B cell (primary cell): Measurements from ENCODE around the gene KMT2A. TPM values are rescaled to one million over a fixed set of nuclear protein-coding genes. Genes with fewer than 3 reads are reported as not detected.
A peak's percentile ranks its signal among the peaks of the same experiment; 100 is the strongest.

Experiments used
- ATAC-seq: fragments of 200-7000 bp; cut with Tn5 transposase; one replicate; pipeline ENCODE4 v1.10.0; 2021; ENCODE audit warnings: low read depth, mild to moderate bottlenecking, moderate number of reproducible peaks, moderate library complexity
- CTCF ChIA-PET: fragments of 350-600 bp; sonication (Branson Sonifier 250); formaldehyde crosslinking; loops from one replicate; lab custom pipeline; 2021; ENCODE audit warnings: antibody characterized with exemption, inconsistent platforms; lab: Charles Lee
- POLR2A ChIA-PET: fragments of 350-600 bp; sonication (Branson Sonifier 250); formaldehyde crosslinking; loops from one replicate; lab custom pipeline; 2021; ENCODE audit warnings: antibody characterized with exemption; lab: Charles Lee
- DNase-seq: peaks from one replicate; pipeline ENCODE4 v3.0.0; 2013
- H2AFZ ChIP-seq: 2 replicates; pipeline ENCODE4 v1.6.1; 2012; ENCODE audit warnings: mild to moderate bottlenecking, low read depth, low read length; ENCODE audit not compliant: insufficient read depth, poor library complexity, severe bottlenecking
- H3K27ac ChIP-seq, 2 donors: 1 replicate in 1 of 2; 2 replicates in 1 of 2; pipeline ENCODE4 v1.5.1; 2012 to 2013; ENCODE audit warnings: low read length in 2 of 2, mild to moderate bottlenecking in 2 of 2, moderate library complexity in 1 of 2
- H3K27me3 ChIP-seq, 4 experiments: fragments of 200-600 bp in 1 of 4; sonication (generic) in 1 of 4; replicated peaks in 1 of 4; 1 replicate in 2 of 4; 2 replicates in 2 of 4; pipeline versions ENCODE4 v1.6.1 to v1.7.0; 2013 to 2016; ENCODE audit warnings: low read length in 3 of 4, mild to moderate bottlenecking in 2 of 4, mixed read lengths in 1 of 4, moderate library complexity in 1 of 4; ENCODE audit not compliant: insufficient read depth in 4 of 4, control insufficient read depth in 3 of 4; ENCODE audit errors: control extremely low read depth in 1 of 4
- H3K36me3 ChIP-seq, 2 experiments: replicated peaks in 1 of 2; 1 replicate in 1 of 2; 2 replicates in 1 of 2; pipeline versions ENCODE4 v1.6.1 to v1.7.1; 2013; ENCODE audit warnings: low read length in 1 of 2; ENCODE audit not compliant: insufficient read depth in 2 of 2, control insufficient read depth in 1 of 2; ENCODE audit errors: control extremely low read depth in 1 of 2, extremely low read depth in 1 of 2
- H3K4me1 ChIP-seq, 2 donors: fragments of 200-600 bp in 1 of 2; sonication (generic) in 1 of 2; 1 replicate in 1 of 2; 2 replicates in 1 of 2; pipeline versions ENCODE4 v1.5.1 to v1.6.1; 2013 to 2017; ENCODE audit warnings: low read length in 2 of 2; ENCODE audit not compliant: control insufficient read depth in 2 of 2, insufficient read depth in 2 of 2
- H3K4me2 ChIP-seq: replicated peaks from 2 replicates; pipeline ENCODE3; 2012; ENCODE audit warnings: mild to moderate bottlenecking, low read depth, low read length; ENCODE audit not compliant: poor library complexity, severe bottlenecking
- H3K4me3 ChIP-seq, 5 experiments: fragments of 200-600 bp in 1 of 5; sonication (generic) in 1 of 5; 1 replicate in 3 of 5; 2 replicates in 2 of 5; pipeline versions ENCODE4 v1.5.1 to v1.7.0; 2011 to 2016; ENCODE audit warnings: low read length in 4 of 5, mild to moderate bottlenecking in 4 of 5, low read depth in 2 of 5, control low read depth in 1 of 5, moderate library complexity in 1 of 5; ENCODE audit not compliant: insufficient read depth in 1 of 5; ENCODE audit errors: control extremely low read depth in 1 of 5, extremely low read depth in 1 of 5
- H3K79me2 ChIP-seq: fragments of 200-600 bp; sonication (generic); one replicate; pipeline ENCODE4 v1.6.0; 2016; ENCODE audit warnings: low read length; ENCODE audit not compliant: control insufficient read depth, insufficient read depth
- H3K9ac ChIP-seq: fragments of 200-600 bp; sonication (generic); 2 replicates; pipeline ENCODE4 v1.6.1; 2017; ENCODE audit warnings: mild to moderate bottlenecking, low read length, moderate library complexity
- H3K9me3 ChIP-seq, 3 donors: one replicate each; pipeline versions ENCODE4 v1.6.1 to v1.7.1; 2013; ENCODE audit warnings: low read length in 2 of 3; ENCODE audit not compliant: control insufficient read depth in 2 of 3, insufficient read depth in 1 of 3; ENCODE audit errors: control extremely low read depth in 1 of 3
- H4K20me1 ChIP-seq: 2 replicates; pipeline ENCODE4 v1.6.0; 2012; ENCODE audit warnings: mild to moderate bottlenecking, low read length; ENCODE audit not compliant: insufficient read depth, control insufficient read depth, poor library complexity, severe bottlenecking
- H3K27ac Mint-ChIP-seq: one replicate; pipeline ENCODE4 v1.8.0; 2021; ENCODE audit warnings: mixed read lengths
- H3K27me3 Mint-ChIP-seq: one replicate; pipeline ENCODE4 v1.8.0; 2021; ENCODE audit warnings: mixed read lengths
- H3K4me1 Mint-ChIP-seq: one replicate; pipeline ENCODE4 v1.8.0; 2021; ENCODE audit warnings: mixed read lengths
- H3K4me3 Mint-ChIP-seq: one replicate; pipeline ENCODE4 v1.8.0; 2021; ENCODE audit warnings: mixed read lengths
- H3K9me3 Mint-ChIP-seq: one replicate; pipeline ENCODE4 v1.8.0; 2022; ENCODE audit warnings: mixed read lengths; ENCODE audit not compliant: insufficient read depth
- CTCF ChIP-seq: fragments of 200-600 bp; IDR thresholded peaks from one replicate; pipeline ENCODE4 v1.8.0; 2022; ENCODE audit warnings: antibody characterized with exemption, mild to moderate bottlenecking
- EZH2 ChIP-seq: IDR thresholded peaks from 2 replicates; pipeline ENCODE4 v1.6.1; 2012; ENCODE audit warnings: borderline replicate concordance, low read depth, mild to moderate bottlenecking, moderate library complexity, low read length; ENCODE audit not compliant: insufficient read depth, poor library complexity, severe bottlenecking
- WGBS: methylation state at CpG from one replicate; pipeline ENCODE4 v1.1.5; 2013; ENCODE audit warnings: missing lambda C conversion rate; ENCODE audit not compliant: insufficient coverage; 5-methylcytosine and 5-hydroxymethylcytosine counted together
- intact Hi-C: fragments of 100-400 bp; cut with micrococcal nuclease; formaldehyde crosslinking; loops from one replicate; pipeline ENCODE4 v1.10.0; 2022
- polyA plus RNA-seq: library from polyadenylated mRNA; depleted of rRNA; stranded (reverse); fragments of >200 nt; gene quantifications from 2 replicates; pipeline ENCODE4 v1.2.3, GENCODE V29; 2012
- total RNA-seq, 2 donors: library from RNA; stranded (reverse); fragments of 120-200 nt in 1 of 2; gene quantifications; 1 replicate in 1 of 2; 2 replicates in 1 of 2; pipeline versions ENCODE4 v1.2.3 to v1.2.4, GENCODE V29; 2013 to 2022

The KMT2A gene
- total and polyA plus RNA-seq, 2 donors (not counting 1 experiment from before 2014, with no cell fraction given), result 32.1 to 175 TPM

DNA sequence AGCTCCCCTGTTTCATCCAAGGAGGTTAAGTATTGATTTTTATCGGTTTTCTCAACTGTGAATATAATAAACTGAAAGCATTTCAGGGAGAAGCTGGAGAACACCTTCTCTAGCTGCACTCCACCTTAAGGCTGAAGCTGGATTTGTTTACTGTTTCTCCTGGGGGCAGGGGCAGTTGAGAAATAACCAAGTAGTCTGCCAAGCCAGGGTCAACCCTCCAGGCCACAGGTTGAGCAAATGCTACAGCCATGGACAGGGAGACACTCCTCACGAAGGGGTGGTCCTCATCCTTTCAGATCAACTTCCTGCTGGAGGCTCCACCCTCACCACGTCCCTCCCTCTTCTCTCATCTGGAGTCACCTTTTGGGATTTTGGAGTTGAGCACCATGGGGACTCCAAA is 90.8 kb downstream of the KMT2A start, which contains the start of gene TTC36:
Gene TTC36, plus strand, starts transcription at position 366 of the 400 bp plus-strand sequence. Its CDS starts 21 bp downstream, at position 387.
- Histone ChIP-seq H3K4me2 (no peak within 1 kb of the TSS), H2AFZ (no peak within 1 kb of the TSS), H4K20me1 (no peaks in the 10 kb centered on the region), H3K4me3 (no peak within 1 kb of the TSS), H3K9me3 (no peaks in the 10 kb centered on the region), H3K4me1 (peaks cover 14 to 21% of the 10 kb centered on the region in 2 donors), H3K9ac (no peak within 1 kb of the TSS), H3K27ac (no peak within 1 kb of the TSS), H3K36me3 (peaks cover 1 to 19% of the 10 kb centered on the region in 2 experiments), H3K79me2 (no peaks in the 10 kb centered on the region), H3K27me3 (no peaks in the 10 kb centered on the region)
- CTCF ChIA-PET, result no interaction called here
- Mint-ChIP-seq H3K27ac (peak within 1 kb of the TSS; percentile 15), H3K27me3 (no peaks in the 10 kb centered on the region), H3K4me3 (peak within 1 kb of the TSS; percentile 23), H3K4me1 (peaks cover 28% of the 10 kb centered on the region), H3K9me3 (no peaks in the 10 kb centered on the region)
- WGBS, result 82% methylated on average over 2 of the region's 3 CpGs
- TF ChIP-seq EZH2 (no peak), CTCF (no peak)
- DNase-seq (no peak), ATAC-seq (no peak)
- intact Hi-C loops, result no loop called here
- POLR2A ChIA-PET, result no interaction called here

DNA sequence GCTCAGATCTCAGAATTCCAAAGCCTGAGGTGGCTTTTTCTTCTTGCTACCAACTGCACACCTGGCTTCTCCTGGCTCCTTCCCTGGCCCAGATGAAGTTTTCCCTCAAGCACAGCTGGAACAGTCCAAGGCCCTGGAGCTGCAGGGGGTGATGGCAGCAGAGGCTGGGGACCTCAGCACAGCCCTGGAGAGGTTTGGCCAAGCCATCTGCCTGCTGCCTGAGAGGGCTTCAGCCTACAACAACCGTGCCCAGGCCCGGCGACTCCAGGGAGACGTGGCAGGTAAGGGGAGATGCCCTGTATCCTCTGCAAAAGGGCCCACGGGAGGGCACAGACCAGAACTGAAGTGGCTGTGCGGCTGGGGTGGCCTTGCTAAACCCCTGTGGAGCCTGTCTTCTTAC is 92.2 kb downstream of the KMT2A start:
- intact Hi-C loops, result no loop called here
- POLR2A ChIA-PET, result no interaction called here

More for the DNA sequence above, 92.2 kb downstream of the KMT2A start:
- no peak overlapping the region for H3K4me3 Mint-ChIP-seq
- no peaks in the 10 kb centered on the region for H3K9me3 Mint-ChIP-seq
- Histone ChIP-seq H3K79me2 (no peaks in the 10 kb centered on the region), H2AFZ (no peak overlapping the region), H3K4me2 (no peak overlapping the region), H3K36me3 (peaks cover 0 to 5% of the 10 kb centered on the region in 2 experiments), H3K27me3 (no peaks in the 10 kb centered on the region), H4K20me1 (no peaks in the 10 kb centered on the region), H3K9ac (no peak overlapping the region), H3K4me3 (no peak overlapping the region), H3K4me1 (peaks cover 14 to 21% of the 10 kb centered on the region in 2 donors), H3K9me3 (no peaks in the 10 kb centered on the region), H3K27ac (no peak overlapping the region)
- CTCF ChIA-PET, result interaction anchor here (0.7 kb wide), 1 partner anchor 41 kb away, joined by 3 read pairs; no protein-coding TSS in a partner anchor
- TF ChIP-seq CTCF (no peak), EZH2 (no peak)
- peaks cover 27% of the 10 kb centered on the region for H3K4me1 Mint-ChIP-seq
- WGBS, result 95% methylated on average over 6 of the region's 6 CpGs
- no peak for ATAC-seq
- DNase-seq, result no peak
- no peaks in the 10 kb centered on the region for H3K27me3 Mint-ChIP-seq
- H3K27ac Mint-ChIP-seq, result no peak overlapping the region
